Measurements from ENCODE around the gene HDAC4. TPM values are rescaled to one million over a fixed set of nuclear protein-coding genes. Genes with fewer than 3 reads are reported as not detected.

HDAC4 gene
- total RNA-seq, 1 experiment from 2014 or later = 32.0 TPM

- H3K23me2 ChIP-seq (ENCODE audit: insufficient read length, low read depth, low read length, poor library complexity, severe bottlenecking) = no peaks in the 10 kb centered on the region
- no peak overlapping the region for H3K14ac ChIP-seq (ENCODE audit: insufficient read depth, low read length)
- Mint-ChIP-seq H3K4me1 (peaks cover 8 to 13% of the 10 kb centered on the region in 2 experiments; a peak in 3 of 4 replicates), H3K9me3 (peaks cover 0 to 3% of the 10 kb centered on the region in 2 experiments; a peak in 4 of 5 replicates), H3K36me3 (ENCODE audit: insufficient read depth in 1 of 3, low read depth in 3 of 3) (peaks cover 6 to 18% (median 13%) of the 10 kb centered on the region in 3 experiments), H3K4me3 (no peak overlapping the region), H3K27ac (no peak overlapping the region), H3K27me3 (ENCODE audit: low read depth) (no peaks in the 10 kb centered on the region)
- H2BK5ac ChIP-seq (ENCODE audit: insufficient read length, low read length) = no peak overlapping the region
- no peak overlapping the region for H3K9ac ChIP-seq (ENCODE audit: extremely low read depth, insufficient read length, low read length)
- peaks cover 13% of the 10 kb centered on the region; the same call in 1 of the 2 replicates for H3K79me2 ChIP-seq (ENCODE audit: insufficient read depth, low read length)
- H3K27ac ChIP-seq (ENCODE audit: insufficient read length, low read depth, low read length) = no peak overlapping the region
- no peak overlapping the region for H3K18ac ChIP-seq (ENCODE audit: insufficient read length, low read depth, low read length)
- no peak overlapping the region for H2AFZ ChIP-seq (ENCODE audit: low read length)
- no peak overlapping the region for H4K91ac ChIP-seq (ENCODE audit: insufficient read length, low read depth, low read length)
- no peak overlapping the region for H3K56ac ChIP-seq (ENCODE audit: insufficient read length, low read depth, low read length)
- WGBS (ENCODE audit: extremely low coverage, insufficient read length, low lambda C conversion rate) = no CpG with 5 or more reads among the region's 10 CpGs
- no peak overlapping the region for H2BK120ac ChIP-seq (ENCODE audit: low read depth, low read length, poor library complexity, severe bottlenecking)
- H3K4ac ChIP-seq (ENCODE audit: low read depth, low read length) = no peak overlapping the region
- no peak overlapping the region for H3K23ac ChIP-seq (ENCODE audit: insufficient read length, low read depth, low read length)
- H3K4me2 ChIP-seq (ENCODE audit: insufficient read depth, insufficient read length, low read length) = no peak overlapping the region
- H3K79me1 ChIP-seq (ENCODE audit: insufficient read depth, low read depth, low read length, poor library complexity, severe bottlenecking) = no peaks in the 10 kb centered on the region
- no peak overlapping the region for H2BK20ac ChIP-seq (ENCODE audit: low read depth, low read length, poor library complexity, severe bottlenecking)
- no peak overlapping the region for H2BK12ac ChIP-seq (ENCODE audit: insufficient read length, low read depth, low read length)
- TF ChIP-seq CTCF (conservative IDR thresholded peaks at IDR 0.05) = no peak
- DNase-seq = no peak
- no peaks in the 10 kb centered on the region for H4K20me1 ChIP-seq (ENCODE audit: control insufficient read depth, insufficient read depth, insufficient read length)
- H4K8ac ChIP-seq (replicated peaks; ENCODE audit: insufficient read length, low read depth, low read length) = no peak overlapping the region
- no peak overlapping the region for H4K5ac ChIP-seq (ENCODE audit: insufficient read length, low read depth, low read length)
- H2AK5ac ChIP-seq (ENCODE audit: insufficient read length, low read length) = no peak overlapping the region
- H2BK15ac ChIP-seq (ENCODE audit: low read depth, low read length) = no peak overlapping the region
- no peaks in the 10 kb centered on the region for H3K4me1 ChIP-seq (ENCODE audit: insufficient read depth, low read length)
- no peaks in the 10 kb centered on the region for H3K27me3 ChIP-seq (ENCODE audit: insufficient read depth, low read length)
- H3K9me3 ChIP-seq (ENCODE audit: control insufficient read depth, low read depth, low read length) = no peaks in the 10 kb centered on the region
- H3T11ph ChIP-seq (ENCODE audit: low read length) = no peak overlapping the region
Measured at GRCh38 chr2:239343460-239343859, 57.4 kb downstream of the HDAC4 start.
